ENCODE data around the gene STX19. TPM values are rescaled to one million over a fixed set of nuclear protein-coding genes. Genes with fewer than 3 reads are reported as not detected.
A peak's percentile ranks its signal among the peaks of the same experiment; 100 is the strongest.

STX19 gene
- total and polyA plus RNA-seq, 2 experiments from 2014 or later, result not detected

DNA sequence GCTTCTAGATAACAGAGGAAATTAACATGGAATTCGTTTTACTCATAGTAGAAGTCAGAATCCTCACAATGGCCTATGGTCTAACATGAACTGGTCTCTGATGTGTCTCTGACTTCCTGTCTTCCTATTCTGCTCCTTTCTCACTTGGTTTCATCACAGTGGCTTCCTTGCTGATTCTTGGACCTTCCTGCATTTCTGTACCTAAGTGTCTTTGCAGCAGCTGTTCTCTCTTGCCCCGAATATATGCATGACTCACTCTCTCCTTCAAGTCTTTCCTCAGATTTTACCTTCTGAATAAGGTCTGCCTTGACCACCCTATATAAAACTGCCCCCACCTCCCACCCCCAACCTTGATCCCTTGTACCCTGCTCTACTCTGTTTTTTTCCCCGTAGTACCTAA is 34.3 kb downstream of the STX19 start:
- H3K9me3 ChIP-seq (ENCODE audit: low read depth), result no peaks in the 10 kb centered on the region
- H3F3A ChIP-seq (ENCODE audit: insufficient read depth), result no peaks in the 10 kb centered on the region
- H3K9ac ChIP-seq, result no peak overlapping the region
- no peaks in the 10 kb centered on the region for H3K36me3 ChIP-seq (ENCODE audit: low read depth)
- H2AFZ ChIP-seq, result no peak overlapping the region
- peaks cover 73% of the 10 kb centered on the region for H3K79me2 ChIP-seq (ENCODE audit: insufficient read depth)
- H3K4me1 ChIP-seq (ENCODE audit: insufficient read depth), result no peaks in the 10 kb centered on the region
- H3K27ac ChIP-seq, result no peak overlapping the region
- in situ Hi-C loops (cut with MboI), result no loop called here
- no peaks in the 10 kb centered on the region for H3K9me2 ChIP-seq (ENCODE audit: insufficient read depth)
- no peaks in the 10 kb centered on the region for H4K20me1 ChIP-seq (ENCODE audit: insufficient read depth)
- TF ChIP-seq EZH2 (IDR thresholded peaks at IDR 0.05; ENCODE audit: insufficient read depth, poor library complexity, severe bottlenecking), result no peak
- no peak for TF ChIP-seq EZH2phosphoT487 (IDR thresholded peaks at IDR 0.05; ENCODE audit: insufficient read depth, low read depth)
- H3K27me3 ChIP-seq (replicated peaks; ENCODE audit: insufficient read depth), result no peaks in the 10 kb centered on the region
- H3K4me2 ChIP-seq (ENCODE audit: unreplicated experiment), result no peak overlapping the region
- WGBS, 2 experiments (ENCODE audit: low coverage in 1 of 2, low lambda C conversion rate in 2 of 2, missing lambda C conversion rate in 2 of 2), result 92 to 98% methylated on average over 3 of the region's 3 CpGs
- no peak overlapping the region for H3K4me3 ChIP-seq
- DNase-seq, result no peak

DNA sequence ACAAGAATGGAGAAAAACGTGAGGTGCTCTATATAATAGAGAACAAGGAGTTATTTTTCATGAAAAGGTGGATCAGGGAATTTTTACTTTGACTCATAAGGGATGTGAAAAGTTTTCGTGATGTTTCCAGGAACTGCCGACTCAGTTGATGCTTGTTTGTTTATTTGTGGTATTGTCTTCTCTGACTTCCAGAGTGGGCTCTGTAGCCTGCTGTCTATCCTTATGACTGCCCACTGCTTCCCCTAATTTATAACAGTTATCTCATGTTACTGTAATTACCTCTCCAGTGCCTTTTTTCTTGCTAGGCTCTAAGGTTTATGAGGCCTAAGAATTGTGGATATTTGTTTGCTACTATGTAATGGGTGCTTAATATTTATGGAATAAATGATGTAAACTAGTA is 36.2 kb downstream of the STX19 start:
- H3K4me3 ChIP-seq, result no peak overlapping the region
- no peaks in the 10 kb centered on the region for H3K27me3 ChIP-seq (replicated peaks; ENCODE audit: insufficient read depth)
- H3F3A ChIP-seq (ENCODE audit: insufficient read depth), result peaks cover 5% of the 10 kb centered on the region; the same call in 1 of the 2 replicates
- no peaks in the 10 kb centered on the region for H3K9me3 ChIP-seq (ENCODE audit: low read depth)
- no peaks in the 10 kb centered on the region for H4K20me1 ChIP-seq (ENCODE audit: insufficient read depth)
- H3K79me2 ChIP-seq (ENCODE audit: insufficient read depth), result peaks cover 79% of the 10 kb centered on the region
- H3K9ac ChIP-seq, result no peak overlapping the region
- in situ Hi-C loops (cut with MboI), result no loop called here
- no peaks in the 10 kb centered on the region for H3K36me3 ChIP-seq (ENCODE audit: low read depth)
- no peak for TF ChIP-seq EZH2phosphoT487 (IDR thresholded peaks at IDR 0.05; ENCODE audit: insufficient read depth, low read depth)
- no peak for TF ChIP-seq EZH2 (IDR thresholded peaks at IDR 0.05; ENCODE audit: insufficient read depth, poor library complexity, severe bottlenecking)
- no peak overlapping the region for H2AFZ ChIP-seq
- DNase-seq, result no peak
- H3K4me2 ChIP-seq (ENCODE audit: unreplicated experiment), result no peak overlapping the region
- H3K4me1 ChIP-seq (ENCODE audit: insufficient read depth), result peaks cover 12% of the 10 kb centered on the region
- no peak overlapping the region for H3K27ac ChIP-seq
- 90 to 93% methylated on average over 3 of the region's 3 CpGs for WGBS, 2 experiments (ENCODE audit: low coverage in 1 of 2, low lambda C conversion rate in 2 of 2, missing lambda C conversion rate in 2 of 2)
- H3K9me2 ChIP-seq (ENCODE audit: insufficient read depth), result no peaks in the 10 kb centered on the region

DNA sequence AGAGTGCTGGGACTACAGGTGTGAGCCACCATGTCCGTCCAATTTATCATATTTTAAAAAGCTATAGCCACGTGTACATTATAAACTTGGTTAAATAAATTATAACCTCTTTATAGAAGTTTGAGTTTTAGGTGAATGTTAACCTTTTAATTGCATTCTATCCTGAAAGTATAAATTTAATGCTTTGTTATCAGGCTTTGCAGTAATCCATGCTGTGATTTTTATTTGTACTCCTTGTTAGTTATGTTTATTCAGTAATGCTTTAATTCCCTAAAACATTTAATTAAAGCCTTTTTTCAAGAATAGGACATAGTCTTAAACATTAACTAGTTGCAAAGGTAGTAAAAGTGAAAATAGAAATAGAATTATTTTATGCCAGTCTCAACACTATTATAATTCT is 36.8 kb downstream of the STX19 start:
- H2AFZ ChIP-seq, result no peak overlapping the region
- peaks cover 84% of the 10 kb centered on the region for H3K79me2 ChIP-seq (ENCODE audit: insufficient read depth)
- in situ Hi-C loops (cut with MboI), result no loop called here

GRCh38 chr3:93989241-93989640 is 39.2 kb downstream of the STX19 start:
- Histone ChIP-seq H3F3A (ENCODE audit: insufficient read depth) (peaks cover 5% of the 10 kb centered on the region; the same call in 1 of the 2 replicates), H3K36me3 (ENCODE audit: low read depth) (no peaks in the 10 kb centered on the region), H3K27ac (no peak overlapping the region), H3K27me3 (replicated peaks; ENCODE audit: insufficient read depth) (no peaks in the 10 kb centered on the region), H3K9me2 (ENCODE audit: insufficient read depth) (no peaks in the 10 kb centered on the region), H2AFZ (no peak overlapping the region), H3K4me3 (no peak overlapping the region), H3K4me1 (ENCODE audit: insufficient read depth) (peaks cover 12% of the 10 kb centered on the region), H3K79me2 (ENCODE audit: insufficient read depth) (peaks cover 89% of the 10 kb centered on the region), H3K4me2 (ENCODE audit: unreplicated experiment) (no peak overlapping the region), H3K9ac (no peak overlapping the region), H4K20me1 (ENCODE audit: insufficient read depth) (no peaks in the 10 kb centered on the region), H3K9me3 (ENCODE audit: low read depth) (no peaks in the 10 kb centered on the region)
- DNase-seq, result no peak
- in situ Hi-C loops (cut with MboI), result no loop called here
- no peak for TF ChIP-seq EZH2 (IDR thresholded peaks at IDR 0.05; ENCODE audit: insufficient read depth, poor library complexity, severe bottlenecking)
- TF ChIP-seq EZH2phosphoT487 (IDR thresholded peaks at IDR 0.05; ENCODE audit: insufficient read depth, low read depth), result no peak
- WGBS, 2 experiments (ENCODE audit: low coverage in 1 of 2, low lambda C conversion rate in 2 of 2, missing lambda C conversion rate in 2 of 2), result 96 to 98% methylated on average over 3 of the region's 3 CpGs

More for the DNA sequence above, 36.8 kb downstream of the STX19 start:
- no peaks in the 10 kb centered on the region for H3K9me3 ChIP-seq (ENCODE audit: low read depth)
- H3K4me1 ChIP-seq (ENCODE audit: insufficient read depth), result peaks cover 12% of the 10 kb centered on the region
- H3K27me3 ChIP-seq (replicated peaks; ENCODE audit: insufficient read depth), result no peaks in the 10 kb centered on the region
- TF ChIP-seq EZH2 (IDR thresholded peaks at IDR 0.05; ENCODE audit: insufficient read depth, poor library complexity, severe bottlenecking) (no peak), EZH2phosphoT487 (IDR thresholded peaks at IDR 0.05; ENCODE audit: insufficient read depth, low read depth) (no peak)
- no peak overlapping the region for H3K9ac ChIP-seq
- H3K4me2 ChIP-seq (ENCODE audit: unreplicated experiment), result no peak overlapping the region
- H3K4me3 ChIP-seq, result no peak overlapping the region
- H3K27ac ChIP-seq, result no peak overlapping the region
- no peaks in the 10 kb centered on the region for H4K20me1 ChIP-seq (ENCODE audit: insufficient read depth)
- 52 to 54% methylated on average over 2 of the region's 2 CpGs for WGBS, 2 experiments (ENCODE audit: low coverage in 1 of 2, low lambda C conversion rate in 2 of 2, missing lambda C conversion rate in 2 of 2)
- DNase-seq, result no peak
- no peaks in the 10 kb centered on the region for H3K36me3 ChIP-seq (ENCODE audit: low read depth)
- H3K9me2 ChIP-seq (ENCODE audit: insufficient read depth), result no peaks in the 10 kb centered on the region
- peaks cover 5% of the 10 kb centered on the region; the same call in 1 of the 2 replicates for H3F3A ChIP-seq (ENCODE audit: insufficient read depth)

DNA sequence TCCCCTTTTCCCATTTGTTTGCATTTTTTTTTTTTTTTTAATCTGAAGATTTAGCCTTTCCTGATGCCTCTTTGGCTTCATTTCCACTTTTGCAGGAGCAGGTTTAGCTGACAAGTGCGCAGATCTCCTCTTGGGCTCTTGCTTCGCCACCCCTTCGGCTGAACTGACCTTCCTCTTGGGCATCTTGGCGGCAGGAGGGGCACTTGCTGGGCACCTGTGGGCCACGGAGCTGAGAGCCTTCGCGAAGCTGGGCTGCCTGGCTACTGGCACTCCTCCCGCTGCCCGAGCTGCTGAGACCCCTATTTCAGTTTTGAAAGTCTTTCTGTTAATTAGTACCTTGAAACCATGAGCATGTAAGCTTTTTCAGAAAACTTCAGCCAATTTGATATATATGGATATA is 39.6 kb downstream of the STX19 start:
- 97 to 99% methylated on average over 9 of the region's 9 CpGs for WGBS, 2 experiments (ENCODE audit: low coverage in 1 of 2, low lambda C conversion rate in 2 of 2, missing lambda C conversion rate in 2 of 2)

More for the DNA sequence above, 39.6 kb downstream of the STX19 start:
- H3K9me2 ChIP-seq (ENCODE audit: insufficient read depth), result no peaks in the 10 kb centered on the region
- DNase-seq, result no peak
- in situ Hi-C loops (cut with MboI), result no loop called here
- no peaks in the 10 kb centered on the region for H3K27me3 ChIP-seq (replicated peaks; ENCODE audit: insufficient read depth)
- H3K4me2 ChIP-seq (ENCODE audit: unreplicated experiment), result peak overlapping the region; percentile 16
- no peak overlapping the region for H3K9ac ChIP-seq
- H3K9me3 ChIP-seq (ENCODE audit: low read depth), result no peaks in the 10 kb centered on the region
- no peak overlapping the region for H3K4me3 ChIP-seq
- peaks cover 89% of the 10 kb centered on the region for H3K79me2 ChIP-seq (ENCODE audit: insufficient read depth)
- no peak overlapping the region for H2AFZ ChIP-seq
- H3K27ac ChIP-seq, result no peak overlapping the region
- no peaks in the 10 kb centered on the region for H4K20me1 ChIP-seq (ENCODE audit: insufficient read depth)
- peaks cover 5% of the 10 kb centered on the region; the same call in 1 of the 2 replicates for H3F3A ChIP-seq (ENCODE audit: insufficient read depth)
- no peaks in the 10 kb centered on the region for H3K36me3 ChIP-seq (ENCODE audit: low read depth)
- H3K4me1 ChIP-seq (ENCODE audit: insufficient read depth), result peaks cover 12% of the 10 kb centered on the region
- no peak for TF ChIP-seq EZH2phosphoT487 (IDR thresholded peaks at IDR 0.05; ENCODE audit: insufficient read depth, low read depth)
- TF ChIP-seq EZH2 (IDR thresholded peaks at IDR 0.05; ENCODE audit: insufficient read depth, poor library complexity, severe bottlenecking), result no peak

All from GM23248 (cell line).